HuH-7 (cell line): Measurements from ENCODE around the gene CGB1.
A peak's percentile ranks its signal among the peaks of the same experiment; 100 is the strongest.
"Not testable (repeated sequence)": the region's sequence is repeated elsewhere in the genome, so short reads cannot be mapped to it uniquely, and the experiment has no call there.

Experiments
- DNase-seq: peaks from one replicate; pipeline ENCODE4 v3.0.0; 2011; ENCODE audit warnings: low spot score

Gene CGB1

DNA sequence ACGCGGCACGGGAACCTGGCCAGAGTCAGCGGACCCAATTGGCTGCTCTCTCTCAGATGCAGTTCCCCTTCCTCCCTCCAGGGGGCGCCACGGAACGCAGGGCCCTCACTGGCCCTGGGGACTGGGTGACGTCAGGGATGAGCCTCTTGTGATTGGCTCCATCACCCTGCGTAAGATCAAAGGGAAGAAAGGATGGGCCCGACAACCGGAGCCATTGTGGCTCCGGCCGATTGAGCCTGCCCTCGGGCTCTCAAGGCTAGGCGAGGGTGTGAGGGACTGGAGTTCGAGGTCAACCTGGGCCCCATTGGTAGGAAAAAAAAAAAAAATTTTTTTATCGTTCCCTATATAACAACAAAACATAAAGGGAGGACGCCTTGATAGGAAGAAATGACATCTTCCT lies at the start of gene CGB1:
CGB1 (minus strand) TSS at position 81 of the 400 bp plus-strand sequence. CDS start 184 bp downstream, outside the sequence.
- DNase-seq, result peak; percentile 81

DNA sequence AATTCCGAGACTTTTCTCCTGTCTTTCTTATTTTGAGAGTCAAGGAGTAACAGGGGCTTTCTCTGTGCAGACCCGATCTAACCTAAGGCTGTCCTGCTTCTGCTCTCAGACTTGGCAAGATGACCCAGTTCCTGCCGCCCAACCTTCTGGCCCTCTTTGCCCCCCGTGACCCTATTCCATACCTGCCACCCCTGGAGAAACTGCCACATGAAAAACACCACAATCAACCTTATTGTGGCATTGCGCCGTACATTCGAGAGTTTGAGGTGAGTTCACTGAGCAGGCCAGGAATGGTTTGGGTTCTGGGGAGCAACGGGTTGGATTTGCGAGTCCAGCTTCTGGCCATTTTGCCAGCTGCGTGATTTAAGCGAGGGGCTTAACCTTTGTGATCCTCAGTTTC lies 49.6 kb upstream of the CGB1 start:
- no peak for DNase-seq

DNA sequence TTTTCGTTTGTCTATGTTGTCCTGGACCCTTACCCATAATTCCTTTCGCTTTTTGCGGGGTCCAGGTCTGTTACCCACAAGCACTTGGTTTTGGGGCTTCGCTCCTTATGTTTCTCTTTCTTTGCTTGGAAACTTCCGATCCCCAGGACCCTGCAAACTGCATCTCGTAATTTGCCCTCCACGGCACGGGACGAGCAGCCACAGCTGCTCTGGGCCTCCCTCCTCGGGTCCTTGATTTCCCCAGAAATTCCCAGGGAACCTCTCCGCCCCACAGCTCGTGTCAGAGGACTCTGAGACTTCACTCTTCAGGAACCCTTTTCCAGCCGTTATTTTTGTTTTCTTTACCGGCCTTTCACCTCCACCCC lies 49.2 kb upstream of the CGB1 start:
- no peak for DNase-seq

DNA sequence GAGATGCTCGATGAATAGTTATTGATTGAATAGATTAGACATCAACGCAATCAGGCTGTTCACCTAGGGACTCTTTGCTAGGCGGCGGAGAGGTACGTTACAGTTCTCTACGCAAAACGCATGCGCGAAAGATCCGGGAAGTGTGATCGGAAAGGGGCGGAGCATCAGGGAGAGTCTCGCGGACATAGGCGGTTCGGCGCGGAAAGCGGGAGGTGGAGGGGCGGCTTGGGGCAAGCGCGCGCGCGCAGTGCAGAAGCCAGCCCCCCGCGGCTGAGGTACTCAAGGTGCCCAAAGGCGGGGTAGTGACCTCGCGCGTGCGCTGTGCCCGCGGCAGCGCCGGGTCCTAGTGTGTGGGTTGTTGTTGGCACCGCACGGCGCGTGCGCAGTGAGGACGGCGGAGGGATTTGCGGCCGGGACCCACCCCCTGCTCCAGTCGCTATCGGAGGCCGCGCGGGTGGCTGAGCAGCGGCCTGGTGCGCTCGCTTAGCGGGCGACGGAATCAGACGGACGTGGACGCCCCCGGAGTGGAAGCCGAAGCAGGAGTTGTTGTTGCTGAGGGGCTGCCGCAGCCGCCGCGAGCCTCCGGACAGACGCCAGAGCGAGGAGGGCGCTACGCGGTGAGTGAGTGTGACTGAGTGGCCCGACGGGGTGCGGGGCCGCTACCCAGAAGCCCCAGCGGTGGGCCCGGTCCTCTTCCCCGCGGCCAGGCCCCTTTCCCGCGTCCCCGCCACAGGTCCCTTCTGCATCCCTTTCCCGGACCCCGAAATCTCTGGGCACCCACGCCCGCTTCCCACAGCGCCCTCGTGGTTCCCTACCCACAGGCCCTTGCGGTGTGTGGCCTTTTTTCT lies 48.5 kb upstream of the CGB1 start, which contains the start of gene SNRNP70:
SNRNP70 (plus strand) TSS at position 432 of the 848 bp plus-strand sequence. CDS start 964 bp downstream, outside the sequence.
- DNase-seq, result peak; percentile 99

DNA sequence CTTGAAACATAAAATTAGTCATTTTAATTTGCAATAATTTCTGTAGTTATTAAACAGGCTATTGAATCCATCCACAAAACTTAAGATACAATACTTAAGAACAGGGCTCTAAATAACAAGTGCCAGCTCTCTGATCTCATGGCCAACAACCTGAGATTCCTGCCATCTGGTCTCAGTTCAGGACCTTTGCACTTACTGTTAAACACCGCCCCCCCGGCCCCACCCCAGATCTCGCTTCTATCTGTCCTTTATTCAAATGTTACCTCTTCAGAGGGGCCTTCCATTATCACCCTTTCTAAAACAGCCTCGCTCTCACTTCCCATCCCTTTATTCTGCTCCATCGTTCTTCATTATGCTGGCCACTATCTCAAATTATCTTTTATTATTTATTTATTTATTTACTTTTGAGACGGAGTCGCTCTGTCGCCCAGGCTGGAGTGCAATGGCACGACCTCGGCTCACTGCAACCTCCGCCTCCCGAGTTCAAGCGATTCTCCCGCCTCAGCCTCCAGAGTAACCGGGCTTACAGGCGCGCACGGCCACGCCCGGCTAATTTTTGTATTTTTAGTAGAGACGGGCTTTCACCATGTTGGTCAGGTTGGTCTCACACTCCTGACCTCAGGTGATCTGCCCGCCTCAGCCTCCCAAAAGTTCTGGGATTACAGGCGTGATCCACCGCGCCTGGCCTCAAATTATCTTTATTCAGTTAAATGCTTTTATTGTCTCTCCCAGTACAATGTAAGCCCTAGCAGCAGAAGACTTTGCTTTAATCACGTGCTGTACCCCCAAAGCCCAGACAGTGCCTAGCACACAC lies 47.7 kb upstream of the CGB1 start:
- no peak for DNase-seq

DNA sequence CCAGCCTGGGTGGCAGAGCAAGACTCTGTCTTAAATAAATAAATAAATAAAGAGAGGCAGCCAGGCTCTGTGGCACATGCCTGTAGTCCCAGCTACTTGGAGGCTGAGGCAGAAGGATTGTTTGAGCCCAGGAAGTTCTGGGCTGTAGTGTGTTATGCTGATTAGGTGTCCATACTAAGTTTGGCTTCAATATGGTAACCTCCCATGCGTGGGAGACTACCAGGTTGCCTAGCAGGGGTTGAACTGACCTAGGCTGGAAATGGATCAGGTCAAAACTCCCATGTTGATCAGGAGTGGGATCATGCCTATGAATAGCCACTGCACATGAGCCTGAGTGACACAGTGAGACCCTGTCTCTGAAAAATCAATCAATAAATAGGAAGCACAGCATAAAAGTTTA lies 44.6 kb upstream of the CGB1 start:
- DNase-seq, result no peak

DNA sequence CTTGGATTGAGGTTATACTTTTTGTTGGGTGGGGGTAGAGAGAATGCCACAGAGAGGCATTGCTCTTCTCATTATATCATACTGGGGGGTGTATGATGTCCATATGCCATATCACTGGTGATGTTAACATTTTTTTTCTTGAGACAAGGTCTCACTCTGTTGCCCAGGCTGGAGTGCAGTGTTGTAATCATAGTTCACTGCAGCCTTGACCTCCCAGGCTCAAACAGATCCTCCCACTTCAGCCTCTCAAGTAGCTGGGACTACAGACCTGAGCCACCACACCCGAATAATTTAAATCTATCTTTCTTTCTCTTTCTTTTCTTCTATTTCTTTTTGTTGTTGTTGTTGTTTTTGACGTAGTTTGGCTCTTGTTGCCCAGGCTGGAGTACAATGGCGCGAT lies 43.7 kb upstream of the CGB1 start:
- DNase-seq, result no peak

DNA sequence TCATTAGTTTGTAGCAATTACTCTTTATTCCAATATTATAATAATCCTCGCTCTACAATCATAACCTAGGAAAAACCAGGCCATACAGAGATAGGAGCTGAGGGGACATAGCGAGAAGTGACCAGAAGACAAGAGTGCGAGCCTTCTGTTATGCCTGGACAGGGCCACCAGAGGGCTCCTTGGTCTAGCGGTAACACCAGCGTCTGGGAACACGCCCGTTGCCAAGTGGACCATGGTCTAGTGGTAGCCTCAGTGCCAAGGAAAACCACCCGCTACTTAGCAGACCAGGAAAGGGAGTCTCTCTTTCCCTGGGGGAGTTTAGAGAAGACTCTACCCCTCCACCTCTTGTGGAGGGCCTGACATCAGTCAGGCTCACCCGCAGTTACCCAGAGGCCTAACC lies 38.2 kb upstream of the CGB1 start:
- DNase-seq, result not testable (repeated sequence)

DNA sequence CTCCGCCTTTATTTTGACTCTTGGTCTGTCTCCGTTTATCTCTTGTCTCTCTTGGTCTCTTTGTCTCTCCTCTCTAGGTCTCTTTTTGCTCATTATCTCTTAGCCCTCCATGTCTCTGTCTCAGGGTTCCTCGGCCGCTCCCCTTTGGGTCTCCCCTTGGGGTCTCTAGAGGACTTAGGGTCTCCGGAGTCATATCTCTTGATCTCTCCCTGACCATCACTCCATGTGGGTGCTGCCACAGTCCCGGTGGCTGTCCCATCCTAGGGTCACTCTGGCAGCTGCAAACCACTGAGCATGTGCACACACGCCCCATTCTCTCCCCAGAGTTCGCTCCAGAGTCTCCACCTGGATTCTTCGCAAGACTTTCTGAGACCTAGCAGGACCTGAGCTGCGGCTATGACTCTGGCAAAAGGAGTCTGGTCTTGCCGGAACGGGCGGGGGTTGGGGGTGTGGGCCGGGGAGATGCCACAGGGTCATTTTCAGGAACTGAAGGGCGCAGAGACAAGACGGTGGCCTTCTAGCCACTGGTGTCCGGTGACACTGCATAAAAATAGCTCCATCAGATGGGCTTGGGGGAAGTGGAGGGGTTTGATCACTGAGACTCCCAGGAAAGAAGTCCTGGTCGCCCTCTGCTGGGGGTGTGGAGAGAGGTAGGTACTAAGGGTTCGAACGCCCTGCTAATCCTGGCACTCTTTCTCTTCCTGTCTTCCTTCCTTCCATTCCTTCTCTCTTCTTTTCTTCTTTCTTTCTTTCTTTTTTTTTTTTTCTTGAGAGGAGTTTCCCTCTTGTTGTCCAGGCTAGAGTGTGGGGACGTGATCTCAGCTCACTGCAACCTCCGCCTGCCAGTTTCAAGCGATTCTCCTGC lies 37.1 kb upstream of the CGB1 start:
- DNase-seq, result peak; percentile 84

DNA sequence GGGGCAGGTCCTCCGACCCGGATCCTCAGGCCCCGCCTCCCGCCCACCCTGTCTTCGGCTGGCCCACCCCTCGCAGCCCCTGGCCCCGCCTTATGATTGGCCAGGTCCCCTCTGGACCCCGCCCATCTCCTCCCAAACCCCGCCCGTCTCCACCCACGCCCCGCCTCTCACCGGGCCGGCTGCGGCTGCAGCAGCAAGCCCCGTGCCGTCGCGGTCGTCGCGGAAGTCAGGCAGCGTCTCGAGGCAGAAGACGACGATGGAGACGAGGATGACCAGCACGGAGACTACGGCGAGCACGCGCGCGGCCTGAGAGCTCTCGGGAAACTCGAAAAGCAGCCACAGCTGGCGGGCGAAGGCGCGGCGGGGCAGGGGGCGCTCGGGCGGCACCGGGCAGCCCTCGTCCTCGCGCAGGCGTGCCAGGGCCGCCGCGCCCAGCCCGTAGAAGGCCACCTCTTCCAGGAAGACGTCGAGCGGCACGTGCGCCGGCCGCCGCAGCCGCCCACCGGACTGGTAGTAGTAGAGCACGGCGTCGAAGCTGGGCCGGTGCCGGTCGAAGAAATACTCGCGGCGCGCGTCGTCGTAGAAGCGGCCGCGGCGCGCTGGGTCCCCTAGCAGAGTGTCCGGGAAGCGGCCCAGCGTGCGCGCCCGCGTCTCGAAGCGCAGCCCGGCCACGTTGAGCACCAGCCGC lies 35.3 kb upstream of the CGB1 start:
- no peak for DNase-seq

DNA sequence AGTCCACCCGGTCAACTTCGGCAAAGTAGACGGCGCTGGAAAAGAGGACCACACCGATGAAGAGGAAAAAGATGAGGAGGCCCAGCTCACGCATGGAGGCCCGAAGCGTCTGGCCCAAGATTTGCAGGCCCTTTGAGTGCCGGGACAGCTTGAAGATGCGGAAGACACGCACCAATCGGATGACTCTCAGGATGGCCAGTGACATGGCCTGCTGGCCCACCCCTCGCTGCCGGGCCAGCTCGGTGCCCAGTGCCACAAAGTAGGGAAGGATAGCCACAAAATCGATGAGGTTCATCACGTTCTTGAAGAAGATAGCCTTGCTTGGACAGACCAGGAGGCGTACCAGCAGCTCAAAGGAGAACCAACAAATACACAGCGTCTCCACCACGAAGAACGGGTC lies 33.7 kb upstream of the CGB1 start:
- DNase-seq, result no peak

DNA sequence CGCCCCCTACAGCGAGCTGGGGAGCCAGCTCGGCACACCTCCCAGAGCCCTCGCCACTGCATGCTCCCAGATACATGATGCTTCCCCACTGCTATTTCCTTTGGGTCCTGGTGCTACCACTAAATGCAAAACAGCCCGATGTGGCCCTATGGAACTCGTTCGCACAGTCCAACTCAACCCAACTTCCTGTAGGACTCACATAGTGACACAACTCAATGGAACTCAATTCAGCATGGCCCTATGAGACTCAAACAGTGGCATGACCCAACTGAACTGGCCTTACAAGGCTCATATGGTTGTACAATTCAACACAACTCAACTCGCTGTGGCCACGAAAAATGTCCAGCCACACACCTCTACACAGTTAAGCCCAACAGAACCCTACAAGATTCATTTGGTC lies 32.3 kb upstream of the CGB1 start:
- no peak for DNase-seq

DNA sequence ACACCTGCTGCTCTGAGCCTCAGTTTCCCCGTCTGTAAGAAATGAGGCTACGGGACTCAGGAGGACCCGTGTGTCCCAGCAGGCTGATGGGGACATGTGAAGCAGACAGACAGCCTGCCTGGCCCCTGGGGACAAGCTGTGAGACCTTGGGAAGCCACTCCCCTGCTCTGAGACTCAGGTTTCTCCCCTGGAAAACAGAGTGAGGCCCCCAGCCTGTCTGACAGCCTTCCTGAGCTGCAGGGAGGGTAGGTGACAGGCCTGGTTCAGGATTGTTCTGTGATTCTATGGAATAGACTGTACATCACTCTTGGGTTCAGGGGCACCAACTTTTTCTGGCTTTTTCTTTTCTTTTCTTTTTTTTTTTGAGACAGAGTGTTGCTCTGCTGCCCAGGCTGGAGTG lies 30.9 kb upstream of the CGB1 start:
- DNase-seq, result peak; percentile 55

DNA sequence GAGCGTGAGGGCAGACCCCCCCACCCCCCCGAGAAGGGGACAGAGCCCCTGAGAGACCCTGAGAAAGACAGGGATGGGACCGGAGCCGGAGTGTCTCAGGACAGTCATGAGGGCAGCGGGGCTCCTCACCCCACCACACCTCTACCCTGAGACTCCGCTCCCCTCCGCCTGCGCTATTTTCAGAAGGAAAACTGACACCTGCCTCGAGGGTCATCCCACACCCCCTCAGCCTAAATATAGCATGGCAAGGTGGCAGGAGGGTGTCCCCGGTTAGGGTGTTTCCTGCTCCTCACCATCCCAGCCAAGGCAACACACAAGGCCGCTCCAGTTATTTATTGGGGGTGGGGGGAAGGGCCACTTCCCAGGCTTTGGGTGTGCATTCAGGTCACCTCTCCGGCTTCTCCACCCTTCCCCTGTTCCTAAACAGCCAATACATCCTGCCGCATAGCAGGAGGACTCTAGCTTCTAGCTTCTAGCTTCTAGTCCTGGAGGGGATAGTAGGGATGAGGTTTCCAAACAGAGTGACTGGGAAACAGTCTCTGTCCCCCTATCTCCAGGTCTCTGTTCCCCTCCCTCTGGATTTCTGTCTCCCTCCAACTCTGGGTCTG lies 29.3 kb upstream of the CGB1 start:
- no peak for DNase-seq

DNA sequence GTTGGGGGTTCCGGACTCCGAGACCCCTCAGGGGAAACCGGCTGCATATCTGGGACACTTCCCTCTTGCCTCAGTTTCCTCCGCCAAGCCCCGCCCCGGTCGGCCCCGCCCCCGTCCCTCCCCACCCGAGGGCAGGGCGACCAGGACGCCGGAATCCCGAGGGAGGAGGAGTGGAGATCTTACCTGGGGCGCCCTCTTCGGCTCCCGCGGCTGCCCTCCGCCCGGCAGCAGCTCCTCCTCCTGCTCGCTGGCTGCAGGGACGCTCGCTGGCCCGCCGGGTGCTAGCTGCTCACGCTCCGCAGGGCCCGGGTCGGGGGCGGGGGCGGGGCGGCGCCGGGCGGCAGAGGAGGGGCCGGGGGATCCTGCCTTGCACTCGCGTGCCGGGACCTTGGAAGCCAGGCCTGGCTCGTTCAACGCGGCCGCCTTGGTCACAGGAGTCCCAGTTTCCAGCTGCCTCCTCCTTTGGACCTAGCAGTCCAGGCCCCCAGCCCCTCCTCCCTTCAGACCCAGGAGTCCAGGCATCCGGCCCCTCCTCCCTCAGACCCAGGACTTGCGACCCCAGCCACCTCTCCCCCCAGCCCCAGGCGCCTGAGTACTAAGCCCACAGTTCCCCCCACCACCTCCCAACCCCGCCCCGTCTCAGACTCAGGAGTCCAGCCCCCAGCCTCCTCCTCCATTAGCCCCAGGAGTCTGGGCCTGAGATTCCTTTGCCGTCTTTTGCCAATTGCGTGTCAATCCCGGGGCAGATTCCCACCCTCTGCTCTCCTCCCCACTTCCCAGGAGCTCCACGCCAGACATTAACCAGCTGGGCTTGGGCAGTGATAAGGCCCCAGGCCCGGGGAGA lies 28.3 kb upstream of the CGB1 start, which contains the start of gene NTF4:
NTF4 (minus strand) TSS at position 51 of the 844 bp plus-strand sequence. CDS start 2,821 bp downstream, outside the sequence.
- DNase-seq, result peak; percentile 79

DNA sequence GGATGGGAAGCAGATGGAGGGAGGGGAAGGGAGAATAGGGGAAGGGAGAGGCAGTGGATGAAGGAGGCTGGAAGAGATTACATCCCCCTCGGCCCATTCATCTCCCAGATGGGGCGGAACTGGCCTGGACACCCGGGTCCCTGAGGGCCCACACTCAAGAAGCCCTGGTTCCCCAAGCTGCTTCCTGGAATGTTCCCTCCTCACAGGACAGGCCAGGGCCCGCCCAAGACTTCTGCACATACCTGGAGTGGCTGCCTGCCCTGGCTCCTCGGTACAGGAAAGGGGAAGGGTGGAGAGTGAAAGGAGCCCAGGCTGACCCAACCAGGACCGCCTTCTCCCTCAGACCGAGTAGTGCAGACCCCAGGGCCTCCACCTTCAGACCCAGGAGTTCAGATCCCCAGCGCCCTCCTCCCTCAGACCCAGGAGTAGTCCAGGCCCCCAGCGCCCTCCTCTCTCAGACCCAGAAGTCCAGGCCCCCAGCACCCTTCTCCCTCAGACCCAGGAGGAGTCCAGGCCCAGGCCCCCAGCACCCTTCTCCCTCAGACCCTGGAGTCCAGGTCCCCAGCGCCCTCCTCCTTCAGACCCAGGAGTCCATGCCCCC lies 27.4 kb upstream of the CGB1 start:
- no peak for DNase-seq

DNA sequence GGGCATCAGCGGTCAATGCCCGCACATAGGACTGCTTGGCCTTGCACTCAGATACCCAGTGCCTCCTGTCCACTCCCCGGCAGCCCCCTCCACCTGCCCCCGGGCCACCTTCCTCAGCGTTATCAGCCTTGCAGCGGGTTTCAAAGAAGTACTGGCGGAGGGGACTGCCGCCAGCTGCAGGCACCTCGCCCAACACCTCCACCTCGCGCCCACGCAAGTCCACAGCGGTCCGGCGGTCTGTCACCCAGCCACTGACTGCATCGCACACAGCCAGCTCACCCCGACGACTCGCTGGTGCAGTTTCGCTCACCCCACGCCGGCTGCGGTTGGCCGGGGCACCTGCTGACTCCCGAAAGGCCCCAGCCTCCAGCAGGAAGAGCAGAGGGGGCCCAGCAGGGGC lies 24.8 kb upstream of the CGB1 start:
- no peak for DNase-seq

DNA sequence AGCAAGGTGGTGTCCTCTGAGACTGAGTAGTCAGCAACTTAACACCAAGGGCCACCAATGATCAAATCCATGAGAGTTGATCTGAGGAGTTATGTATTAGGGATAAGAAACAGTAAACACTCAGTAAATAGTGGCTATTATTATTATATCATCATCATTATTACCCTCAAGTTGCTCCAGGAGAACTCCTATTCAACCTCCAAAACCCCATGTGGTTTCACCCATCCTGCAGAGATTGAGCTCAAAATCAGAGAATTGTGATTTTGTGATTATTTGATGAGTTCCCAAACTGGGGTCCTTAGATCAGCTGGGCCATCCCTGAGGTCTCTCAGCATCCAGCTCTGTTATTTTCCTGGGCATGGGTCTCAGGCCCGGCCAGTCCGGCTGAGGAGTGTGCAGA lies 24.3 kb upstream of the CGB1 start:
- DNase-seq, result no peak

DNA sequence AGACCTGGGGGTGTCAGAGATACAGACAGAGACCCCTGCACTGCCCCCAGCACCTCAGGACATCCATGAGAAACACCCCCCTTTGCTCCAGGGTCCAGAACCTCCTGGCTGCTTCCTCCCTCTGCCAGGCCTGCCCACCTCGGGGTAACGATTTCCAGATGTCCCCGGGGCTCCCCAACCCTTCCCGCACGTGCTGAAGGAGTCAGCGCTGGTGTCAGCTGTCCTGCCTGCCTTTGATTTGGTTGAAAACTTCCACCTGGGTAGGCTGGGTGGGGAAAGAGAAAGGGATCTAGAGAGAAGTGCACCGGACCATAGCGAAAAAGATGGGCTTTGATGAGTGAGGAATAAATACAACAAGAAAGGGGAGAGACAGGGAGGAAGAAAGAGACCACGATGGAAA lies 22.4 kb upstream of the CGB1 start:
- no peak for DNase-seq

DNA sequence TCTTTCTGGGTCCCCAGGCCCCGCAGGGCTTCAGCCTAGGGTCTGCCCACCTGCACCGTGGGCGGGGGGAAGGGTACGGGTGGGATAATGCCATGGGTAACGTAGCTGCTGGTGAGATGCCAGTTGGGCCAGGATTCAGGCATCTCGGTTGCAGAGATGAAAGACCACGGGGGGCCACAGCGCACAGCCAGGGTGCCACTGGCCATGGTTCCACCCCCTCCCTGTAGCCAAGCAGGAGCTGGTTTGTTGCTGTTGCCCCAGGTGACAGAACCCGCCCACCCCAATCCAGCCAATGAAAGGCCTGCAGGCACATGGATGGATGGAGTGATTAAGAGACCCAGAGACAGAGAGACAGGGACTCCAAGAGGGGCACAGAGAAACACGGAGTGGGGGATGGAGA lies 21.9 kb upstream of the CGB1 start:
- no peak for DNase-seq
